GM12878 (cell line): ENCODE results near the gene COPZ2. TPM values are rescaled to one million over a fixed set of nuclear protein-coding genes. Genes with fewer than 3 reads are reported as not detected.

Experiments used
- ASH2L ChIP-seq: fragments of 300-600, 200-600 bp; sonication (generic); IDR thresholded peaks from 2 replicates; pipeline ENCODE4 v1.6.1; 2017; ENCODE audit warnings: low read depth, mild to moderate bottlenecking, borderline replicate concordance
- BRCA1 ChIP-seq: IDR thresholded peaks from 2 replicates; pipeline ENCODE4 v1.6.1; 2011; ENCODE audit warnings: low read depth, low read length, improper control_type of control experiment
- CBX5 ChIP-seq: sonication (generic); IDR thresholded peaks from 2 replicates; pipeline ENCODE4 v1.6.1; 2016; ENCODE audit warnings: low read depth, moderate library complexity, mild to moderate bottlenecking, inconsistent platforms
- CREB1 ChIP-seq: IDR thresholded peaks from 2 replicates; pipeline ENCODE4 v1.6.1; 2012; ENCODE audit warnings: low read depth, mild to moderate bottlenecking, inconsistent platforms
- ETV6 ChIP-seq, 2 experiments: fragments of 450-650 bp in 1 of 2; IDR thresholded peaks in 1 of 2; conservative IDR thresholded peaks in 1 of 2; 2 replicates each; pipeline ENCODE4 v1.6.1; 2014; ENCODE audit warnings: antibody characterized with exemption in 1 of 2, borderline replicate concordance in 1 of 2, low read depth in 1 of 2, mild to moderate bottlenecking in 1 of 2, moderate library complexity in 1 of 2
- NBN ChIP-seq: fragments of 450-650 bp; IDR thresholded peaks from 2 replicates; pipeline ENCODE4 v1.6.1; 2016
- NR2C2 ChIP-seq: IDR thresholded peaks from 2 replicates; pipeline ENCODE4 v1.6.1; 2011; ENCODE audit warnings: borderline replicate concordance, low read depth; ENCODE audit not compliant: control insufficient read depth, insufficient read length
- POU2F2 ChIP-seq: IDR thresholded peaks from 3 replicates; pipeline ENCODE4 v1.6.1; 2011; ENCODE audit warnings: low read depth, mild to moderate bottlenecking, low read length, borderline replicate concordance
- RAD51 ChIP-seq: fragments of 450-650 bp; IDR thresholded peaks from 2 replicates; pipeline ENCODE4 v1.6.1; 2016; ENCODE audit warnings: moderate library complexity, mild to moderate bottlenecking, inconsistent platforms
- SMAD5 ChIP-seq: IDR thresholded peaks from 2 replicates; pipeline ENCODE4 v1.6.1; 2016; ENCODE audit warnings: antibody characterized with exemption, low read depth
- ZNF274 ChIP-seq: IDR thresholded peaks from one replicate; pipeline ENCODE4 v1.8.0; 2011; ENCODE audit not compliant: insufficient read length, insufficient read depth
- polyA plus RNA-seq, 11 experiments: library from polyadenylated mRNA; depleted of rRNA in 4 of 11; unstranded in 6 of 11; stranded (reverse) in 5 of 11; fragments of >200 nt; fragmentation: Nextera tagmentation in 4 of 11; fragmentation: Illumina TruSeq in 1 of 11; extraction: Ambion mirVana in 4 of 11; extraction: Trizol in 1 of 11; gene quantifications; 1 replicate in 1 of 11; 2 replicates in 10 of 11; pipeline versions ENCODE4 v1.2.1 to v1.2.3, GENCODE V29; 2011 to 2016; ENCODE audit warnings: inconsistent platforms in 2 of 11, missing spikeins in 2 of 11, low read depth in 1 of 11
- total RNA-seq, 4 experiments: library from RNA; depleted of rRNA in 3 of 4; stranded (reverse); fragments of >200 nt in 3 of 4; fragmentation: Illumina TruSeq in 1 of 4; extraction: Trizol in 1 of 4; gene quantifications; 2 replicates each; pipeline versions ENCODE4 v1.2.1 to v1.2.3, GENCODE V29; 2013 to 2021
- TF ChIP-seq, protein P1 (sequence below): fragments of 450-650 bp; IDR thresholded peaks from 2 replicates; pipeline ENCODE4 v1.6.1; 2018; ENCODE audit warnings: borderline replicate concordance, mild to moderate bottlenecking; ENCODE audit not compliant: partially characterized antibody
- TF ChIP-seq, protein P2 (sequence below): IDR thresholded peaks from 2 replicates; pipeline ENCODE4 v1.6.1; 2012; ENCODE audit warnings: improper control_type of control experiment, low read depth, low read length; ENCODE audit not compliant: insufficient replicate concordance
- TF ChIP-seq, protein P3 (sequence below): IDR thresholded peaks from 2 replicates; pipeline ENCODE4 v1.6.1; 2012; ENCODE audit warnings: mild to moderate bottlenecking, low read depth, low read length

The COPZ2 gene
- total and polyA plus RNA-seq, 10 of the 15 experiments (the other 5 are each of a cell fraction or from before 2014, with no cell fraction given): 0.20 to 4.3 (median 2.6) TPM

DNA sequence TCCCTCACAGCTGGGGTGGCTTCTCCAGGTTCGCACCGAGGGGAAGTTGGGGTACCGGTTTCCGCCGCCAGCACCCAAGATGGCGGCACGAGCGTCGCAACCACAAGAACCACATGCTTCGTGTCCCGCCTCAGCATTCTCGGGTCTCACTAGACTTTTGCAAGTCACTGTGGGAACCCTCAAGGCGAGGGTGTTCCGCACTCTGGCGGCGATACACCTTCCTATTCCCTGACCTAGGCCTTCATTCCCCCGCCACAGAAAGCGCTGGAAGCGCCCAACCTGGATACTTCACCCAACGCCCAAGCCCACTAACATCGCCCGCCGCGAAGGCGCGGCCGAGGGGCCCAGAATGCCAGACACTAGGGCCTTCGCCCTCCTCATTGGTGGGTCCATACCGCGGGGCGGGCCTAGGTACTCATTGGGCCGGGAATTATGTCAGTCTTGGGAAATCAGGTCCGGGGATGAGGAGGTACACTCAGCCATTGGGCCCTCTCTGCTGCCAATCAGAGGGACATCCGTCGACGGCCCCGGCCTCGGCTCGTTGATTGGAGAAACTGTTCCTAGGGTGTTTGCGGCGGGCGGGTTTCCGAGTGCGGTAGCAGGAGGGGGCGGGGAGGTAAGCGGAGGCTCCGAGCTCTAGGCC, 10.3 kb upstream of the COPZ2 start, which contains the start of gene NFE2L1 (continued):
- no peak for TF ChIP-seq ZNF274
- no peak for TF ChIP-seq ETV6 (conservative IDR thresholded peaks at IDR 0.05 in 1 of 2, IDR thresholded peaks at IDR 0.05 in 1 of 2; ENCODE audit: borderline replicate concordance in 1 of 2, low read depth in 1 of 2)
- no peak for TF ChIP-seq NR2C2
- TF ChIP-seq CBX5: no peak
- no peak for TF ChIP-seq ASH2L
- peak; percentile 93 for TF ChIP-seq CREB1
- TF ChIP-seq, protein P1, sequence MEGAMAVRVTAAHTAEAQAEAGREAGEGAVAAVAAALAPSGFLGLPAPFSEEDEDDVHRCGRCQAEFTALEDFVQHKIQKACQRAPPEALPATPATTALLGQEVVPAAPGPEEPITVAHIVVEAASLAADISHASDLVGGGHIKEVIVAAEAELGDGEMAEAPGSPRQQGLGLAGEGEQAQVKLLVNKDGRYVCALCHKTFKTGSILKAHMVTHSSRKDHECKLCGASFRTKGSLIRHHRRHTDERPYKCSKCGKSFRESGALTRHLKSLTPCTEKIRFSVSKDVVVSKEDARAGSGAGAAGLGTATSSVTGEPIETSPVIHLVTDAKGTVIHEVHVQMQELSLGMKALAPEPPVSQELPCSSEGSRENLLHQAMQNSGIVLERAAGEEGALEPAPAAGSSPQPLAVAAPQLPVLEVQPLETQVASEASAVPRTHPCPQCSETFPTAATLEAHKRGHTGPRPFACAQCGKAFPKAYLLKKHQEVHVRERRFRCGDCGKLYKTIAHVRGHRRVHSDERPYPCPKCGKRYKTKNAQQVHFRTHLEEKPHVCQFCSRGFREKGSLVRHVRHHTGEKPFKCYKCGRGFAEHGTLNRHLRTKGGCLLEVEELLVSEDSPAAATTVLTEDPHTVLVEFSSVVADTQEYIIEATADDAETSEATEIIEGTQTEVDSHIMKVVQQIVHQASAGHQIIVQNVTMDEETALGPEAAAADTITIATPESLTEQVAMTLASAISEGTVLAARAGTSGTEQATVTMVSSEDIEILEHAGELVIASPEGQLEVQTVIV: peak; percentile 46
- TF ChIP-seq, protein P2, sequence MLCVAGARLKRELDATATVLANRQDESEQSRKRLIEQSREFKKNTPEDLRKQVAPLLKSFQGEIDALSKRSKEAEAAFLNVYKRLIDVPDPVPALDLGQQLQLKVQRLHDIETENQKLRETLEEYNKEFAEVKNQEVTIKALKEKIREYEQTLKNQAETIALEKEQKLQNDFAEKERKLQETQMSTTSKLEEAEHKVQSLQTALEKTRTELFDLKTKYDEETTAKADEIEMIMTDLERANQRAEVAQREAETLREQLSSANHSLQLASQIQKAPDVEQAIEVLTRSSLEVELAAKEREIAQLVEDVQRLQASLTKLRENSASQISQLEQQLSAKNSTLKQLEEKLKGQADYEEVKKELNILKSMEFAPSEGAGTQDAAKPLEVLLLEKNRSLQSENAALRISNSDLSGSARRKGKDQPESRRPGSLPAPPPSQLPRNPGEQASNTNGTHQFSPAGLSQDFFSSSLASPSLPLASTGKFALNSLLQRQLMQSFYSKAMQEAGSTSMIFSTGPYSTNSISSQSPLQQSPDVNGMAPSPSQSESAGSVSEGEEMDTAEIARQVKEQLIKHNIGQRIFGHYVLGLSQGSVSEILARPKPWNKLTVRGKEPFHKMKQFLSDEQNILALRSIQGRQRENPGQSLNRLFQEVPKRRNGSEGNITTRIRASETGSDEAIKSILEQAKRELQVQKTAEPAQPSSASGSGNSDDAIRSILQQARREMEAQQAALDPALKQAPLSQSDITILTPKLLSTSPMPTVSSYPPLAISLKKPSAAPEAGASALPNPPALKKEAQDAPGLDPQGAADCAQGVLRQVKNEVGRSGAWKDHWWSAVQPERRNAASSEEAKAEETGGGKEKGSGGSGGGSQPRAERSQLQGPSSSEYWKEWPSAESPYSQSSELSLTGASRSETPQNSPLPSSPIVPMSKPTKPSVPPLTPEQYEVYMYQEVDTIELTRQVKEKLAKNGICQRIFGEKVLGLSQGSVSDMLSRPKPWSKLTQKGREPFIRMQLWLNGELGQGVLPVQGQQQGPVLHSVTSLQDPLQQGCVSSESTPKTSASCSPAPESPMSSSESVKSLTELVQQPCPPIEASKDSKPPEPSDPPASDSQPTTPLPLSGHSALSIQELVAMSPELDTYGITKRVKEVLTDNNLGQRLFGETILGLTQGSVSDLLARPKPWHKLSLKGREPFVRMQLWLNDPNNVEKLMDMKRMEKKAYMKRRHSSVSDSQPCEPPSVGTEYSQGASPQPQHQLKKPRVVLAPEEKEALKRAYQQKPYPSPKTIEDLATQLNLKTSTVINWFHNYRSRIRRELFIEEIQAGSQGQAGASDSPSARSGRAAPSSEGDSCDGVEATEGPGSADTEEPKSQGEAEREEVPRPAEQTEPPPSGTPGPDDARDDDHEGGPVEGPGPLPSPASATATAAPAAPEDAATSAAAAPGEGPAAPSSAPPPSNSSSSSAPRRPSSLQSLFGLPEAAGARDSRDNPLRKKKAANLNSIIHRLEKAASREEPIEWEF: peak; percentile 26
- TF ChIP-seq, protein P3, sequence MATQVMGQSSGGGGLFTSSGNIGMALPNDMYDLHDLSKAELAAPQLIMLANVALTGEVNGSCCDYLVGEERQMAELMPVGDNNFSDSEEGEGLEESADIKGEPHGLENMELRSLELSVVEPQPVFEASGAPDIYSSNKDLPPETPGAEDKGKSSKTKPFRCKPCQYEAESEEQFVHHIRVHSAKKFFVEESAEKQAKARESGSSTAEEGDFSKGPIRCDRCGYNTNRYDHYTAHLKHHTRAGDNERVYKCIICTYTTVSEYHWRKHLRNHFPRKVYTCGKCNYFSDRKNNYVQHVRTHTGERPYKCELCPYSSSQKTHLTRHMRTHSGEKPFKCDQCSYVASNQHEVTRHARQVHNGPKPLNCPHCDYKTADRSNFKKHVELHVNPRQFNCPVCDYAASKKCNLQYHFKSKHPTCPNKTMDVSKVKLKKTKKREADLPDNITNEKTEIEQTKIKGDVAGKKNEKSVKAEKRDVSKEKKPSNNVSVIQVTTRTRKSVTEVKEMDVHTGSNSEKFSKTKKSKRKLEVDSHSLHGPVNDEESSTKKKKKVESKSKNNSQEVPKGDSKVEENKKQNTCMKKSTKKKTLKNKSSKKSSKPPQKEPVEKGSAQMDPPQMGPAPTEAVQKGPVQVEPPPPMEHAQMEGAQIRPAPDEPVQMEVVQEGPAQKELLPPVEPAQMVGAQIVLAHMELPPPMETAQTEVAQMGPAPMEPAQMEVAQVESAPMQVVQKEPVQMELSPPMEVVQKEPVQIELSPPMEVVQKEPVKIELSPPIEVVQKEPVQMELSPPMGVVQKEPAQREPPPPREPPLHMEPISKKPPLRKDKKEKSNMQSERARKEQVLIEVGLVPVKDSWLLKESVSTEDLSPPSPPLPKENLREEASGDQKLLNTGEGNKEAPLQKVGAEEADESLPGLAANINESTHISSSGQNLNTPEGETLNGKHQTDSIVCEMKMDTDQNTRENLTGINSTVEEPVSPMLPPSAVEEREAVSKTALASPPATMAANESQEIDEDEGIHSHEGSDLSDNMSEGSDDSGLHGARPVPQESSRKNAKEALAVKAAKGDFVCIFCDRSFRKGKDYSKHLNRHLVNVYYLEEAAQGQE: no peak
- TF ChIP-seq POU2F2: no peak
- peak; percentile 28; the same call in 1 of the 2 replicates for TF ChIP-seq BRCA1
- peak; percentile 81 for TF ChIP-seq RAD51
- TF ChIP-seq NBN: peak; percentile 92
- TF ChIP-seq SMAD5: peak; percentile 31; the same call in 1 of the 2 replicates
